ENCODE measurements around the gene CXCL8.

DNA sequence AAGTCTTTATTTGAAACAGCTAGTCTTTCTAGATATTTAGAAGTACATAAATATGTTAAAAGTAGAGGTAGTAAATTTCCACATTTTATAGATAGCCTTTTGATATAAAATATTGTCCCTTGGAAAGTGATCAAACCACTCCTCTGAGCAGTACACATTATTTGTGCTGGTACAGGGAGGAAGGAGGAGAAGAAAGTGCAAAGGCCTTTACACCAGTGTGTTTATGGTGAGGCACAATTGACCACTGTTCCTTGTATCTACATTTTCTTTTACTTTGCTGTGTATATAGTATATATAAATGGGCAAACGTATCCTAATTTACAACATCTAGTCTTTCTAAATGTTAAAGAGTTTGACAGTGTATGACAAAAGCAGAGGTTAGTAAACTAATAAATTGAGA is 39.9 kb downstream of the CXCL8 start:
- TF ChIP-seq, protein P1, sequence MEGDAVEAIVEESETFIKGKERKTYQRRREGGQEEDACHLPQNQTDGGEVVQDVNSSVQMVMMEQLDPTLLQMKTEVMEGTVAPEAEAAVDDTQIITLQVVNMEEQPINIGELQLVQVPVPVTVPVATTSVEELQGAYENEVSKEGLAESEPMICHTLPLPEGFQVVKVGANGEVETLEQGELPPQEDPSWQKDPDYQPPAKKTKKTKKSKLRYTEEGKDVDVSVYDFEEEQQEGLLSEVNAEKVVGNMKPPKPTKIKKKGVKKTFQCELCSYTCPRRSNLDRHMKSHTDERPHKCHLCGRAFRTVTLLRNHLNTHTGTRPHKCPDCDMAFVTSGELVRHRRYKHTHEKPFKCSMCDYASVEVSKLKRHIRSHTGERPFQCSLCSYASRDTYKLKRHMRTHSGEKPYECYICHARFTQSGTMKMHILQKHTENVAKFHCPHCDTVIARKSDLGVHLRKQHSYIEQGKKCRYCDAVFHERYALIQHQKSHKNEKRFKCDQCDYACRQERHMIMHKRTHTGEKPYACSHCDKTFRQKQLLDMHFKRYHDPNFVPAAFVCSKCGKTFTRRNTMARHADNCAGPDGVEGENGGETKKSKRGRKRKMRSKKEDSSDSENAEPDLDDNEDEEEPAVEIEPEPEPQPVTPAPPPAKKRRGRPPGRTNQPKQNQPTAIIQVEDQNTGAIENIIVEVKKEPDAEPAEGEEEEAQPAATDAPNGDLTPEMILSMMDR (IDR thresholded peaks at IDR 0.05), result no peak
- no peak for TF ChIP-seq POLR2A (IDR thresholded peaks at IDR 0.05)
